CD14-positive monocyte (primary cell): ENCODE results near the gene RNASE12. TPM values are rescaled to one million over a fixed set of nuclear protein-coding genes. Genes with fewer than 3 reads are reported as not detected.
A peak's percentile ranks its signal among the peaks of the same experiment; 100 is the strongest.

ENCODE experiments used
- DNase-seq, 3 donors: peaks; one replicate each; pipeline ENCODE4 v3.0.0-alpha.2; 2011 to 2022
- H2AFZ ChIP-seq: 2 replicates; pipeline ENCODE4 v1.6.0; 2012; ENCODE audit warnings: mild to moderate bottlenecking, low read depth, low read length, inconsistent platforms; ENCODE audit not compliant: insufficient read depth, poor library complexity, severe bottlenecking
- H3K27ac ChIP-seq, 2 donors: 1 replicate in 1 of 2; 2 replicates in 1 of 2; pipeline ENCODE4 v1.5.1; 2012 to 2013; ENCODE audit warnings: low read length in 2 of 2, control low read depth in 1 of 2, inconsistent platforms in 1 of 2, low read depth in 1 of 2, mild to moderate bottlenecking in 1 of 2
- H3K27me3 ChIP-seq, 2 donors: one replicate each; pipeline versions ENCODE4 v1.6.0 to v1.6.1; 2011 to 2013; ENCODE audit warnings: low read length in 2 of 2; ENCODE audit not compliant: control insufficient read depth in 2 of 2, insufficient read depth in 2 of 2
- H3K36me3 ChIP-seq, 2 donors: replicated peaks in 1 of 2; 1 replicate in 1 of 2; 2 replicates in 1 of 2; pipeline versions ENCODE4 v1.5.1 to v1.6.1; 2012 to 2013; ENCODE audit warnings: low read length in 2 of 2, control low read depth in 1 of 2, inconsistent platforms in 1 of 2, mild to moderate bottlenecking in 1 of 2; ENCODE audit not compliant: insufficient read depth in 2 of 2, control insufficient read depth in 1 of 2
- H3K4me1 ChIP-seq, 2 donors: 1 replicate in 1 of 2; 2 replicates in 1 of 2; pipeline versions ENCODE4 v1.5.1 to v1.6.1; 2012 to 2013; ENCODE audit warnings: low read length in 2 of 2, control low read depth in 1 of 2, inconsistent platforms in 1 of 2, mild to moderate bottlenecking in 1 of 2, moderate library complexity in 1 of 2; ENCODE audit not compliant: insufficient read depth in 2 of 2, control insufficient read depth in 1 of 2
- H3K4me2 ChIP-seq: replicated peaks from 2 replicates; pipeline ENCODE3; 2012; ENCODE audit warnings: low read length, moderate library complexity, mild to moderate bottlenecking; ENCODE audit not compliant: poor library complexity, severe bottlenecking; ENCODE audit errors: extremely low read depth
- H3K4me3 ChIP-seq, 3 experiments: fragments of 200-600 bp in 1 of 3; sonication (generic) in 1 of 3; replicated peaks in 1 of 3; 1 replicate in 2 of 3; 2 replicates in 1 of 3; pipeline ENCODE4 v1.5.1; 2011 to 2013; ENCODE audit warnings: low read length in 3 of 3, mild to moderate bottlenecking in 3 of 3, control low read depth in 2 of 3, low read depth in 2 of 3, inconsistent platforms in 1 of 3, moderate library complexity in 1 of 3
- H3K79me2 ChIP-seq: 2 replicates; pipeline ENCODE4 v1.6.0; 2012; ENCODE audit warnings: mild to moderate bottlenecking, control low read depth, inconsistent platforms, low read length, moderate library complexity; ENCODE audit not compliant: insufficient read depth
- H3K9ac ChIP-seq: 2 replicates; pipeline ENCODE4 v1.6.0; 2017; ENCODE audit warnings: low read length, mild to moderate bottlenecking; ENCODE audit not compliant: insufficient read depth, poor library complexity, severe bottlenecking
- H3K9me3 ChIP-seq, 2 donors: replicated peaks in 1 of 2; 1 replicate in 1 of 2; 2 replicates in 1 of 2; pipeline versions ENCODE4 v1.5.1 to v1.6.1; 2012 to 2013; ENCODE audit warnings: low read length in 2 of 2, control low read depth in 1 of 2; ENCODE audit not compliant: control insufficient read depth in 1 of 2, insufficient read depth in 1 of 2
- H4K20me1 ChIP-seq: 2 replicates; pipeline ENCODE4 v1.6.0; 2012; ENCODE audit warnings: mild to moderate bottlenecking, low read length, control low read depth, moderate library complexity; ENCODE audit not compliant: insufficient read depth
- H3K27ac Mint-ChIP-seq, 7 donors: one replicate each; pipeline ENCODE4 v1.8.0; 2020; ENCODE audit warnings: mild to moderate bottlenecking in 7 of 7, mixed read lengths in 7 of 7, moderate library complexity in 6 of 7, inconsistent platforms in 2 of 7
- H3K27me3 Mint-ChIP-seq, 3 donors: one replicate each; pipeline ENCODE4 v1.8.0; 2021 to 2022; ENCODE audit warnings: low read depth in 3 of 3, mild to moderate bottlenecking in 3 of 3, mixed read lengths in 3 of 3, moderate library complexity in 3 of 3, inconsistent platforms in 1 of 3
- H3K36me3 Mint-ChIP-seq, 2 donors: one replicate each; pipeline ENCODE4 v1.8.0; 2020; ENCODE audit warnings: mixed read lengths in 2 of 2, inconsistent platforms in 1 of 2, mild to moderate bottlenecking in 1 of 2
- H3K4me1 Mint-ChIP-seq: one replicate; pipeline ENCODE4 v1.8.0; 2020; ENCODE audit warnings: mild to moderate bottlenecking, mixed read lengths
- H3K4me3 Mint-ChIP-seq, 2 donors: one replicate each; pipeline ENCODE4 v1.8.0; 2020; ENCODE audit warnings: mild to moderate bottlenecking in 2 of 2, mixed read lengths in 2 of 2, moderate library complexity in 1 of 2
- H3K9me3 Mint-ChIP-seq, 7 donors: one replicate each; pipeline ENCODE4 v1.8.0; 2020 to 2022; ENCODE audit warnings: mixed read lengths in 7 of 7, mild to moderate bottlenecking in 6 of 7, moderate library complexity in 6 of 7, inconsistent platforms in 2 of 7
- CTCF ChIP-seq: fragments of 200-600 bp; IDR thresholded peaks from one replicate; pipeline ENCODE4 v1.8.0; 2022; ENCODE audit warnings: antibody characterized with exemption, mild to moderate bottlenecking
- WGBS: methylation state at CpG from one replicate; pipeline ENCODE4 v1.1.5; 2013; ENCODE audit warnings: missing lambda C conversion rate; ENCODE audit not compliant: insufficient coverage; 5-methylcytosine and 5-hydroxymethylcytosine counted together
- intact Hi-C, 2 donors: fragments of 100-400 bp; cut with micrococcal nuclease; formaldehyde crosslinking; loops; one replicate each; pipeline versions ENCODE4 v1.15.0 to v1.15.1; 2023
- polyA plus RNA-seq, 3 donors: library from polyadenylated mRNA; depleted of rRNA in 1 of 3; unstranded in 2 of 3; stranded (reverse) in 1 of 3; fragments of 300-500 nt in 2 of 3; fragments of >200 nt in 1 of 3; fragmentation: Illumina TruSeq in 2 of 3; gene quantifications; 1 replicate in 2 of 3; 2 replicates in 1 of 3; pipeline ENCODE4 v1.2.3, GENCODE V29; 2012 to 2021

Gene RNASE12
- polyA plus RNA-seq, 3 donors: not detected

- intact Hi-C loops: loop anchor here in 1 of 2 donors (5.0 kb wide), 1 partner anchor 54 kb away; the partner anchor contains the start of gene RNASE4
- Histone ChIP-seq H3K9me3 (peaks cover 0 to 29% of the 10 kb centered on the region in 2 donors), H3K9ac (no peak overlapping the region), H3K4me1 (peaks cover 60 to 65% of the 10 kb centered on the region in 2 donors), H2AFZ (no peak overlapping the region), H3K36me3 (no peaks in the 10 kb centered on the region), H3K27me3 (peaks cover 79 to 84% of the 10 kb centered on the region in 2 donors), H3K4me3 (no peak overlapping the region), H4K20me1 (no peaks in the 10 kb centered on the region), H3K27ac (no peak overlapping the region), H3K4me2 (no peak overlapping the region), H3K79me2 (no peaks in the 10 kb centered on the region)
- H3K4me3 Mint-ChIP-seq: peak overlapping the region in 1 of 2 donors; percentile 93
- no peak for TF ChIP-seq CTCF
- H3K36me3 Mint-ChIP-seq: peaks cover 8 to 26% of the 10 kb centered on the region in 2 donors
- DNase-seq: no peak
- H3K27ac Mint-ChIP-seq: peak overlapping the region in 1 of 7 donors; percentile 8
- H3K27me3 Mint-ChIP-seq: peaks cover 78 to 87% (median 85%) of the 10 kb centered on the region in 3 donors
- peaks cover 67% of the 10 kb centered on the region for H3K4me1 Mint-ChIP-seq
- H3K9me3 Mint-ChIP-seq: peaks cover 0 to 38% (median 28%) of the 10 kb centered on the region in 7 donors
- WGBS: 64% methylated on average over 8 of the region's 10 CpGs
These were observed 37.1 kb upstream of the RNASE12 start for GRCh38 chr14:20628063-20628854.

- H3K9me3 Mint-ChIP-seq: peaks cover 0 to 30% (median 21%) of the 10 kb centered on the region in 7 donors
- Histone ChIP-seq H3K36me3 (no peaks in the 10 kb centered on the region), H4K20me1 (no peaks in the 10 kb centered on the region), H3K9ac (no peak overlapping the region), H3K9me3 (peaks cover 0 to 21% of the 10 kb centered on the region in 2 donors), H3K4me2 (no peak overlapping the region), H3K4me3 (no peak overlapping the region), H3K79me2 (no peaks in the 10 kb centered on the region), H3K4me1 (peaks cover 60 to 65% of the 10 kb centered on the region in 2 donors), H2AFZ (no peak overlapping the region), H3K27me3 (peaks cover 72 to 77% of the 10 kb centered on the region in 2 donors), H3K27ac (no peak overlapping the region)
- intact Hi-C loops: loop anchor here in 1 of 2 donors (5.0 kb wide), 1 partner anchor 55 kb away; the partner anchor contains the start of gene RNASE4
- no CpG with 5 or more reads among the region's 5 CpGs for WGBS
- H3K27me3 Mint-ChIP-seq: peaks cover 70 to 81% (median 77%) of the 10 kb centered on the region in 3 donors
- H3K27ac Mint-ChIP-seq: no peak overlapping the region
- peaks cover 5 to 20% of the 10 kb centered on the region in 2 donors for H3K36me3 Mint-ChIP-seq
- no peak for DNase-seq
- H3K4me3 Mint-ChIP-seq: peak overlapping the region in 1 of 2 donors; percentile 93
- peaks cover 67% of the 10 kb centered on the region for H3K4me1 Mint-ChIP-seq
- no peak for TF ChIP-seq CTCF
These were observed 36.3 kb upstream of the RNASE12 start for GRCh38 chr14:20627346-20628027.
